AG10803 (cell line): Measurements from ENCODE around the gene LRRC51.
"Not testable (repeated sequence)": the region's sequence is repeated elsewhere in the genome, so short reads cannot be mapped to it uniquely, and the experiment has no call there.

Source experiments
- DNase-seq: peaks from one replicate; pipeline ENCODE4 v3.0.0; 2010; ENCODE audit warnings: low read depth
- H3K4me3 ChIP-seq: 2 replicates; pipeline ENCODE4 v1.5.1; 2011; ENCODE audit warnings: mild to moderate bottlenecking, low read length, control low read depth
- CTCF ChIP-seq: conservative IDR thresholded peaks from 2 replicates; pipeline ENCODE4 v1.5.1; 2011; ENCODE audit warnings: mild to moderate bottlenecking, low read length, control low read depth, inconsistent platforms

The LRRC51 gene

GRCh38 chr11:72141066-72141465 is 60.4 kb downstream of the LRRC51 start:
- peak; percentile 94 for DNase-seq
- no peak overlapping the region for H3K4me3 ChIP-seq
- TF ChIP-seq CTCF: no peak

- H3K4me3 ChIP-seq: not testable (repeated sequence)
- DNase-seq: peak; percentile 57
Observed at GRCh38 chr11:72142086-72142485, 61.4 kb downstream of the LRRC51 start.

- not testable (repeated sequence) for DNase-seq, H3K4me3 ChIP-seq
Observed at GRCh38 chr11:72142543-72142942, 61.9 kb downstream of the LRRC51 start.

- H3K4me3 ChIP-seq: no peak overlapping the region
- DNase-seq: peak; percentile 92
- TF ChIP-seq CTCF: no peak
Observed at GRCh38 chr11:72144807-72145565, 64.3 kb downstream of the LRRC51 start.
